NCI-H2171 (cell line): ENCODE results near the gene XPNPEP1.

Experiments used
- DNase-seq: peaks from one replicate; lab custom pipeline; 2025; lab: John Stamatoyannopoulos, UW

XPNPEP1 gene

DNA sequence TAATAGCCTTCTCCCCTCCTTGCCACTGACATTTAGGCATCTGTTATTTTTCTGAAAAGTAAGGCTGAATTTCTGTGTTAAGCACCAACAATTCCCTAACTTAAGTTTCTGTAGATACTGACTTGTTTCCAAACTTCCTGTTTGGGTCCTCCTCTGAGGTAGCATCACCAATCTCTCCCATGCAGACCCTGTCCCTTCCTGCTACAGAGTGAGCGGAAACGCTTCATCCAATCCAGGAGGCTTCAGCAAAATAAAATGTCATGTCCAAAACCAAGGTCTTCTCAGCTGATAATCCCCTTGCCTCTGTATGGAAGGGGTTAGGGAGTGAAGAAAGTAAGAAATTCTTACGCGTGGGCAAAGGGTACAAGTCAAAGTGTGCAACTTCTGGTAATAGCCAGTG is 29.9 kb downstream of the XPNPEP1 start:
- DNase-seq = no peak

DNA sequence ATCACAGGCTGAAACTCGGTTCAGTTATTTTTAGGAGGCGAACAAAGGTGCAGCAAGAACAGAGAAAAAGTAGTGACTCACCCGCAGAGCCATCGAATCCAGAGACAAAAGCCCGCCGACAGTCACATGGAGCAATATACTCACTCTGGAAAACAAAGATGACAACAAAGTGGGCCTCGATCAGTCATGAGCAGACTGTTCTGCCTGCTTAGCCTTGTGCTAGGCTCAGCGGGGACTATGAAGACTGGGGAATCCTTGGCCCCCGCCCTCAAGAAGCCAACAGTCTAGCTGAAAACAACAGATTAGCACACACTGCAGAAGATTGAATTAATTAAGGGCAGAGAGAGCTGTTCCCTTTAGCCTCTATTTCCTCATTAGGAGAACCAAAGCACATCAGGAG is 30.4 kb downstream of the XPNPEP1 start:
- DNase-seq = no peak

DNA sequence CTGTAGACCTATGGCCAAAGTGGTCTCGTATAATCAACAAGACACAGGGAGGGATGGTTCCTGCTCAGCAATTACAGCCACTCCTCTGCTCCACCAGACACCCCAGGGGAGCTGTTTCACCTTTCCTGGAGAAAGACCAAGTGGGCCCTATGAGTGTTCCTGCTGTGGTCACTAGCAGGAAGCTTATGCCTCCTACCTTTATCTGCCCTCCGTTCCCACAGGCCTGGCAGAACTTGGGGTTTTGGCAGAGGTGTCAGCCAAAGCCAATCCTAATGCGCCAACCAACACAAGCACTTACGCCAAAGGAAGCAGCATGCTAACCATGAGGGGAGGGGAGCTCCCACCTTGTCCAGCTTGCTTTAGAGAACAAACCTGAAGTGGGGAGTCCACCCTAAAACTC is 31.2 kb downstream of the XPNPEP1 start:
- DNase-seq = no peak

DNA sequence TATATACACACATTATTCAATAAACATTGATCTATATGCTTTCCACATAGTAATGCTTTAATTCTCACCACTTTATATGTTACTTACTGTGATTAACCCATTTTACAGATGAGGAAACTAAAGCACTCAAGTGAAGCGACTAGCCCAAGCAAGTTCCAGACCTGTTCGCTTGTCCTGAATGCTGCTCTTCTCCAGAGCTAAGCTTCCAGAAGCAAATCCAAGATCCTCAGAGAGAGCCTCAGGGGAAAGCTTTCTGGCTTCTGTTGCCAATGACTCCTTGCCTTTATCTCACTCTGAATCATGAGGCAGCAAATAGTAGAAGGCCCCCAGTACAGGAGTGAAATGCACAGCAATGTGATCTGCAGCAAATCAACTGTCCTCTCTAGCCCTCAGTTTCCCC is 32.2 kb downstream of the XPNPEP1 start:
- DNase-seq = no peak

DNA sequence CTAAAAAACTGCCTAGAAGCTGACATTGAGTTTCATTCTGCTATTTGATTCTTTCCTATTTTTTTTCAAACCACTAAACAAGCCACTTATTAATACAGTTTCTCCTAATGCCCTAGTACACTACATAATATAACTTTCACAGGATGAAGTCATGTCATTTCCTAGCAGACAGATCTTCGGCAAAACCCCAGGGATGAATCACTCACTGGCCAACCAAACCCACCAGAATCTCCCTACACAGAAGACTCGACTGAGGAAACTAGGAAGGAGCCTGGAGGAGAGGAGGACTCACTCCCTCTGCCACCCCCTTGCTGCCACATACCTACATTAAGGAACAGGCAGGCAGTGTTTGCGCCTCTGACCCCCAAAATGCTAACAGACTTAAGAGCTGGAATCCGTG is 33.4 kb downstream of the XPNPEP1 start:
- no peak for DNase-seq

DNA sequence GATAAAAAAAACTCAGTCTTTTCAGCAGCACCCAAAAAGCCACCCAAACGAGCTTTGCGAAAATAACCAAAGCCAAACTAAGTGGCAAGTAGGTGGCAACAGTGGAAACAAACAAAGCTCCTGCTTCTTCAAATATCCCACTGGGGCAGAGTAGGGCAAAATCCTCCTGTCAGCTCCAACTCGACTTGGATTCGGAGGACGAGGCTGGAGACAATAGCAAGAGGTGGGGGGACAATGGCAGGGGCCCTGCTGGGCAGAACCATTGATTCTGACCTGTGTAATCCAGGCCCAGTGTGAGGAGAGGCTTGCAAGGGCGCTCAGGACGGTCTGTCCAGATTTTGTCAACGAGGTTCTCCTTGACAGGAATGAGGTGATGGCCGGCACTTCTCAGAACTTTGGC is 35.5 kb downstream of the XPNPEP1 start:
- DNase-seq = no peak

DNA sequence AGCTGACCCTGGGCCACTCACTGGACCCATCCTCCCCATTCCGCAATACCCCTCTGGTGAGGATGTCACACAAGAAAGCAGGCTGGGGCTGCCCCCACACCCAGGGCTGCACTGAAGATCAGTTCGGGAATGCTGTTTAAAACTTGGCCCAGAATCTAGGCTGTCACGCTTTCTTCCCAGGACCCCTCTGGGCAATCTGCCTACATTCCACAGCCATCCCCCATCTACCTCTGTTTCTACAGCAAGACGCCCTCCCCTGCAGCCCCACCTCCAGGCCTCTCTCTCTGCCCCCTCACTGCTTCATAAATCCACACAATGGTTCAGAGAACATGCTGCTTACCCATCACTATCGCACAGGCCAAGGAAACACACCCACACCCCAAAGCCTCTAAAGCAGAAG is 36.1 kb downstream of the XPNPEP1 start:
- no peak for DNase-seq

DNA sequence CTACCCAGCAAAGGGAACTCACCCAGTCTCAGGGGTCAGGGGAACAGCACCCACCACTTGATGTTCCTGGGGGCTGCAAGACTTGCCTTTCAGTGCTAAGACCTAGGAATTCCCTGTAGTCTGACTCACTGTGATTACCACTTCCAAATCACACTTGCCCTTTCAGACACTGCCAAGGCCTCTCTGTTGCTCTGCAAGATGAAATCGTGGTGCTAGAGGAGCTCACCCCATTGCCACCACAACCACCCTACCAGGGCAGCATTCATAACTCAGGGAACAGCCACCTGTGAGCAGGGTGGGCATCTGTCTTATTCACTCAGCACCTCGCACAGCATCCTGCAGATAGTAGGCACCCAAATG is 36.5 kb downstream of the XPNPEP1 start:
- DNase-seq = no peak

DNA sequence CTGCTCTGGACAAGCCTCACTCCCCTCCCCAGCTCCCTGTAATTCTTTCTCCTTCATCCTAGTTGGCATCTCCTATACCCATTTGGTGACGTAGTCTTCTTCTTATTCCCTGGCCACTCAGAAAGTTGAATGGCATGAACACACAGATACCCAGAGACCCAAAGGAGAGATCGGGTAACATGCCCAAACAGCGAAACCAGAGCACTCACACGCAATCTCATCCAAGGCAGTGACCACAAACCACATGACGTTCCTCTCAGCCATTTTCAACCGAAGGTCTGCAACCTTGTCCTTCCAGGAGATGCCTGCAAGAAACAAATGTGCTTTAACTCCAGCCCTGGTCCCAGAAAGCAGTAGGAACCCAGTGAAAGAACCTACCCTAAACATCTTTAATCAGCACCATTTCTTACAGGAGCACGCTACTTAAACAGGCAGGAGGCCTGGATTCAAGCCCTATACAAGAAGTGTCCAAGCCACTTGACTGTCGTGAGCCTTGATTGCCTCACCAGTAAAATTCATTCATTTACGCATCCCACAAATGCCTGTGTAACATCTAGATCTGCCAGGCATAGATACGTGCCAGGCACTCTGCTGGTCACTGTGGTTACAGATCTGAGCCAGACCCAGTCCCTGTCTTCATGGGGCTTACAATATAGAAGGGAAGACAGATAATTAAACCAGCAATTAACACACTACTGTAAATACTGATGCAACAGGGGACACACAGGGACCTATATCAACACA is 37.1 kb downstream of the XPNPEP1 start:
- no peak for DNase-seq

DNA sequence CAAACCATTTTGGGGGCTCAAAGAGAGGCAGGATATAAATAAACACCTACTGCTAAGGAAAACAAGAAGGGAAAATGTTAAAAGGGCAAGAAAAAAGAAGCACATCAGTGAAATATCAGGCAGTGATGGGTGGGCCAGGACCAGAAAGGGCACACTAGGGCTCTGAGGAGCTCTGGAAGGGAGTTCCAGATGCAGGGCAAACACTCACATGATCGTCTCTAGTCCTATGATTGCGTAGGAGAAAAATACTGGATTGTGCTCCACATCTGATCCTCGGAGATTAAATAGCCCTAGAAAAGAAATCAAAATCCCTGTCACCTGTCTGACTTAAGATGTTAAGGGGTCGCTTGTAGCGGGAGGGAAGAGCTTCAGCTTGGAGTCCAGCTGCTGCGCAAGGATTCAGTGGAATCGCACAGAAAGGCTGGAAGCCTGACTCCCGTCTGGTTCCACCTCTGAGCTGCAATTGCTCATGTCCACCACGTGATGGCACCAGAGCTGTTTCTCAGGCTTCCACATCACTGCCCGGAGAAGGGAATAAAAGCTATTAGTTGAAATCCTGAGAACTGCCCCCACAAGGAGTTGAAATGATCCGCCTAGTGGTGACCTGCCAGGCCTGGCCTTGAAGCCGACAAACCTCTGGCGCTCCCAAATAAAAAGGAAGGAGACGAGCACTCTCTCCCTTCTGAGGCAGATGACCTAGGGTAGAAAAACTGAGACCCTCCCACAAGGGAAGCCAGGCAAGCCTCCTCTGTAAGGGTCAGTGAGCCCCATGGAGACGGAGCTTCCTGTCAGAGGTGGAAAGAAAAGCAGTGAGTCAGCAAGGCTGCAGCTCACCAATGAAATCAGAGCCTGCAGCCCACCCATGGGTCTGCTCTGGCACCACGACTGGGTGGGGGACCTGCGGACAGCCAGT is 39.2 kb downstream of the XPNPEP1 start:
- peak; percentile 45 for DNase-seq

DNA sequence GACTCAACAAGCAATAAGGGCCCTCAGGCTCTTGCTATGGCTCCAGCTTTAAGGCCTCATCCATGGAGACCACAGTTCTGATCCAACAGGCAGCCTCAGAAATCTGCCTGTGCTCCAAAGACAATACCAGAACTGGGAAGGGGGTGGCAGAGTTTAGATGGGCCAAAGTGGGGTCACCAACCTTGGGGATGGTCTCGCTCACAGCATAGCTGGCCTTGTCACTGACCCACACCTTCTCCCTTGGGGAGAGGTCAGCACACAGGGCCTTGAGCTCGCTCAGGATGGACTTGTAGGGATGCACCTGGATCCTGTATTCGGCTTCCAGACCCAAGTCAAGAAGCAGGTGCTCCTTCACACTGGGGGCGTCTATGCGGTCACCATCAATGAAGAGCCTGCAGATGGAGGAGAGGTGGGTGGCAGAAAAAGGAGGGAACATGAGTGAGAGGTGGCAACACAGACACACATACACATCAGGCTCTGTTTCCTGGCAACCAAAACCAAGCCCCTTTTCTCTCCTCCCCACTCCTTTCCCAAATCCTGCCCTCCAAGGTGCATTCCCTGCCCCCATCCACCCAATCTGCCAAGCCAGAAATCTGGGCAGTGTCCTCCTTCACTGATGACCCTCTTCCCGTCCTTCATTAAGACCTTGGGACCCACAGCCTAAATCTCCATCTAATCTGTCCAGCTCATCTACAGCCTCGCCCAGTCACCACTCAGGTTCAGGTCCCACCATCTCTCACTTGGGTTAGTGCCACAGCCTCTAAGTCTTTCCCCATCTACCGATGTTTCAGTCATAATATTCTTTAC is 40.9 kb downstream of the XPNPEP1 start:
- no peak for DNase-seq

DNA sequence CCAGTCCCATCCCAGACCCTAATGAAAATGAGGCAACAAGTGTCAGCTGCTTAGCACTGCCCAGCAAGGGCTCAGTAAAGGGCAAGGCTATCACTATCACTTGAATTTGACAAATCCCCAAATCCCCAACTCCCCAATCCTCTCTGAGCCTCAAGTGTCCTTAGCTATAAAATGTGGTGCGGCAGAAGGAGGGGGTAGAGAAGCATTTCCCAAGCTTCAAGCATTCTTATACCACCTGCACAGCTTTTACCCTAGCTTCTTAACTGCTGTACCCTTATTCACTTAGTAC is 41.6 kb downstream of the XPNPEP1 start:
- DNase-seq = no peak

DNA sequence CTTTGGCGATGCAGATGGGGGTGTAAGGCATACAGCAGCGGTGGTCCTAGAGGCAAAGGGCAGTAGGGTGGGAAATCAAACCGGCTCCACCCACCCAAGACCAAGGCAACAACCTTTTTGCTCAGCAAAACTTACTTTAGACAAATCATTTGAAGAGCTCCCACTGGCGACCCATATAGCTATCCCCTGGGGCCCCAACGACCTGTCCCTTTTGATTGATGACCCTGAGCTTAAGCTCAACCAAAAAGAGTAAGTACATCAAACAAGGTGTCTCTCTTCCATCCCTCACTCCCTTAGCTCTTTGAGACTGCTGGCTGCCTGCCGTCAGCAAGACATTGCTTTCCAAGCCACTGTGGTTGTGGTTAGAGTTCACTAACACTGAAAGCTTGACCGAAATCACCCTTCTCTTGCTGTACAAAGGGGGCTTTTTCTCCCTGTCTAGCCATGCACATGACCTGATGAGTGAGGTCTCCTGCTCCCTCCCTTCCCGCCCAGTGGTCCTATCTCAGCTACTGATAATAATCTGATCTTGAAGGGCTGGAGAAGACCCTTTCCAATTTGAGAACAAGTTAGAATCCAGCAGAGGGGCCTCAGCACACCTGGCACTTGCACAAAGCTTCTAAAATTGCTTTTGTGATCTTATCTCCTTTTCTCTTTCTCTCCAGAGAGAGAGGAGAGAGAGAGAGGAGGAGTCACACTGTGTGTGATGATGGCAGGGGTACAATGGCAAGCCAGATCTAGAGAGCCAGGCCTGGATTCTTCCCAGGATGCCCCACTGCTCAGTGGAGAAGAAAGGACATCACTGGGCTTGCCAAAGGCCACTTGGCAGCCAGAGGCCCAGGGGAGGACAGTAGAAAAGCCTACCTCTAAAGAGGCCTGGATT is 42.2 kb downstream of the XPNPEP1 start:
- no peak for DNase-seq

DNA sequence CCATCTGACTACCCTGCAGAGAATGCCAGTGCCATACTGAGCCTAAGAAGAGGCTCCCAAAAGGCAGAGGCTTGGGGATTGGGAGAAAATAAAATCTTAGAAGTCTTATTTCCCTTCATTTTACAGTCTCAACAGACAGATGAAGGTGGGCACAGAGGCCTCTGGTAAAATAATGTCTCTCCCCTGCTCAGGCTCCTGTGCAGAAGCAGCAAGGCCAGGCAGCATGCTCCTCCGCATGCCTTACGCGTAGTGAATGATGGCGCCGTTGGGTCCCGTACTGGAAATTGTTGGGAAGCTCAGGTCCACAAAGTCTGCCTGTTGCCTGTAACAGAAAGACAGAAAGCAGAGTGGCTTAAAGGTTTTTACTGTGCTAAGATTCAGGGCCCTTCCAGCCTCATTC is 45.8 kb downstream of the XPNPEP1 start:
- DNase-seq = no peak

DNA sequence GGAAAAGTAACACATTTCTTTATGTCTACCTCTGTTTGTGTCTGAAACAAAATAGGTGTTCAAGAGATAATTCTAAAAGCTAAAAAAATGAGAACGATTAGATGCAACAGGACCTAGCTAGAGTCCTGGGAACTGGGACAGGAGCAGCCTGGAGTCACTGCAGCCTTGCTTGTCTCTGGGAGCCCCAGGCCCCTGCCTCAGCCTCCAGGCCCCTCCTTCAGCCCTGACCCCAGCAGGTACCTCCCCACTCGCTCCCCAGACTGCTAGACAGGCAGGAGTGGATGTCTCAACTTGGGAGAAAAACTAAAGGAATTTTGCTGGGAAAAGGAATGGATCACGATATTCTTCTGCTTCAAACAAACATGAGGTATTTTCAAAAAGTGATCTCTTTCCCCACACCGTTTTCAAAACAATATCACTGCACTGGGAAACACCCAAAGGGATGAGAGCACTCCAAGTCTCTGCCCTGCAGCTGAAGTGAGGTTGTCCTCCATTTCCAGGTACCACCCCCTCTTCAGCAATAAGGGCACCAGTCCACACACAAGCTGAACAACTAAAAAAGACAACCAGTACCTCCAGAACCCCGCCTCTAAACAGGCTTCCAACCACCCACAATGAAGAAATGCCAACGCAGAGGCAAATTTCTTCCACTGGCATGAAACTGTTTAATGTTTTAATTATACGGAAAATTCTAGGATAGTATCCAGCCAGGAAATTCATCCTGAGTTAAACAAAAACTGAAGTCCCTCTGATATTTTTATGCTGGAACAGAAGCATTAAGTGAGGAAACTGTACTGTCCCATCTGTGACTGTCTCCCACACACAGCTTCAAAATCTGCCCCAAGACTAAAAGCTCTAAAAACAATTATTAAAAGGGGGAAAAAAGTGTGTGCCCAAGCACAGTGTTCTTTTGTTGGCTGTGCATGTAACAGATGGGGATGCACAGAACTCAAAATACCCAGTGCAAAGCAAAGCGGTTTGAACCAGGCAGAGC is 47.2 kb downstream of the XPNPEP1 start:
- DNase-seq = no peak

DNA sequence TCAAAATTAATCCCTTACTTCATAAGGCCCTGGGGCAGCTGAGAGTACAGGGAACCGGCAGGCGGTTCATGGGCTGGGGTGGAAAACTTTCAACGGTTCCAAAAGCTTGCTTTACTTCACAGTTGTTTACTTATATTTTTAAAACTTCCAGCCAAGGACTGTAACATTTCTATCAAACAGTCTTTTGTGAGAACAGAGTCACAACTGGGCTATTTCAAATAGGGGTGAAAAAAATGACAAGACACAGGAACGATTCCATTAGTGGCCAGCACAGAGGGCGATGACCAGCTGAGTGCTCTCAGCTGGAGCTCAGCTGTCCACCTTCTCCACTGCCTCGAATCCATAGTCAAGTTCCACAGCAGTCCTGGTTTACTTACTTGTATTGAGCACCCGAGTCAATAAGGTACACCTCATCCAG is 48.2 kb downstream of the XPNPEP1 start:
- DNase-seq = no peak

DNA sequence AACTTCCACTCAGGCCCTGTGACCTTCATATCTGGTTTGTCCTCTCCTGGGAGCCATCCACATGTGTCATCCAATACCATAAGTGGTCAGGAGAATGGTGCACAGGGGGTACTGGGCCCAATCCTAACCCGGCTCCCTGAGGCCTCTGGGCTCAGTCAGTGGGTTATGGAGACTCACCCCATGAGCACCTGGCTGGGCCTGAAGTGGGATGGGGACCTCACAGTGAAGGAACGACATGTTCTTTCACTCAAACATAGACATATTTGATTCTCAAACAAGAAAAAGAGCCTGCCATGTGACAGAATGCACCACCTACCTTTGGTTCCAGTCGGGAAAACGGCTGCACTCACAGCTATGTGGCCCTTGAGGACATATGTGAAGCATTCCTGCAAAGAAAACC is 51.8 kb downstream of the XPNPEP1 start:
- no peak for DNase-seq

DNA sequence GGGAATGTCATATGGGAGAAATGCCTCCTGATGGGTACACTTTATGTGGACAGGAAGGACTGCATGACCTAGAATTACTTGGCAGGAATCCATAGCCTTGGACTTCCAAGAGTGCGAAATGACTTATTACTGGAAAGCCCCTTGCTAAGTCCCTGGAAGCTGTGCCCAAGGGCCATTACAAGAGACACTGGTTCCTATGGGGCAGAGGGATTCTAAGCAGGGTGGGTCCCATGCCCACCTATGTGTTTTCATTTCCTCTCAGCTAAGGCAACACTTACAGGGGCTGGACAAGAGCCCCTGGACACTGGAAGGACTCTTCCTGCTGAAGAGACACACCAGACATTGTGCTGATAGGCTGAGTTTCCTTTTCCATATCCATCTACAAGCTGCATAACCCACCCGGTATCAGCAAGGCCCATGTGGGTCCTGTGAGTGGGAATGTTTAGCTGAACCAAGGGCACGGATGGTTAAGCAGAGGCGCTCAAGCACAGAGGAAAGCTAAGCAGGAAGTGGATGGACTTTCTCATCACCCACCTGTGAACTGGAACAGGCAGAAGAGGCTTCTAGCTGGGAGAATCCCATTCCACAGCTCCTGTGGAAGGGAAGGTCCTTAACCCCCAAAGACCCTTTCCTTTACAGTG is 56.2 kb downstream of the XPNPEP1 start:
- DNase-seq = no peak

DNA sequence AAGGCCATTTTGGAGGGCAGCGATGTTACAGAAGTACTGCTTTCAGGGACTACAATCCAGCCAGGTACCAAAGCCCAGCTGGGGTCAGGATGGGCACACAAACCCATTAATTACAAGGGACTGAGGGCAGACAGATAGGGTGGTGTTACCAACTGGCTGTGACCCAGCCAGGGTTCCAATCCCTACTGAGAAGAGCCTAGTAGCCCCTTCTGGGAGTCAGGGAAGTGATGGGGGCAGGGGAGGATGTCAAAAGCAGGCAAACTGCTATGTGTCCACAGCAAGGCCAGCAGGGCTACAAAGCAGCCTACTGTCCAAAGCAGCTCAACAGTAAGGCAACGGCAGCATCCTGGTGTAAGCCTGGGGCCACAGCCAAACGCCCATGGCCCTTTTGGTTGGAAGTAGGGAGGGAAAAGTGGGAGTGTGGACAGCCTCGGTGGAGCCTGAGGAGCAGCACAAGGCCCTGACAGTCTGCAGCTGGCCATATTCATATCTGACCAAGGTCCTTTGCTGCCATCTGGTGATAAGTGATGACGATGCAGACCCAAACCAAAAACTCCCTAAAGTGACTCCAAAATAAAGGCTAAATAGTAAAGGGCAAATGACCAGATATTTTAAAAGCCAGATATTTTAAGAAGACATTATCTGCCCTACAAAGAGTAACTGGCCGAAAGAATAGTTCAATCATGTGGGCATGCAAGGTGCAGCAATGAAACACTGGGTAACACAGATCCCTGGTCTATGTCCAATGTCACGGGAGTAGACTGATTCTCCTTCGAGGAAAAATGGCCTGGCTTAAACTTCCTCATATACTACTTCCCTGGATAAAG is 56.9 kb downstream of the XPNPEP1 start:
- DNase-seq = peak; percentile 27
